WTC11 (cell line): Measurements from ENCODE around the gene TSPAN9. TPM values are rescaled to one million over a fixed set of nuclear protein-coding genes. Genes with fewer than 3 reads are reported as not detected.
"Not testable (repeated sequence)": the region's sequence is repeated elsewhere in the genome, so short reads cannot be mapped to it uniquely, and the experiment has no call there.

Experiments used
- ATAC-seq: fragments of 200-7000 bp; cut with Tn5 transposase; 2 replicates; pipeline ENCODE4 v1.10.0; 2021; ENCODE audit warnings: mild to moderate bottlenecking, moderate library complexity
- CTCF ChIA-PET: fragments of 300-600 bp; sonication (Branson Sonifier 250); formaldehyde crosslinking; loops from one replicate; lab custom pipeline; 2021; ENCODE audit warnings: antibody characterized with exemption; lab: Charles Lee
- POLR2A ChIA-PET: fragments of 350-600 bp; sonication (Branson Sonifier 250); formaldehyde crosslinking; loops from one replicate; lab custom pipeline; 2021; ENCODE audit warnings: antibody characterized with exemption; lab: Charles Lee
- DNase-seq: peaks from one replicate; pipeline ENCODE4 v3.0.0; 2021; ENCODE audit warnings: low spot score
- H3K27ac Mint-ChIP-seq: 2 replicates; pipeline ENCODE4 v1.8.0; 2021; ENCODE audit warnings: mixed read lengths
- H3K27me3 Mint-ChIP-seq: 2 replicates; pipeline ENCODE4 v1.8.0; 2021; ENCODE audit warnings: low read depth, mild to moderate bottlenecking, moderate library complexity, mixed read lengths
- H3K36me3 Mint-ChIP-seq: 2 replicates; pipeline ENCODE4 v1.8.0; 2021; ENCODE audit warnings: mixed read lengths
- H3K4me1 Mint-ChIP-seq: 2 replicates; pipeline ENCODE4 v1.8.0; 2022; ENCODE audit warnings: mixed read lengths
- H3K4me3 Mint-ChIP-seq: 2 replicates; pipeline ENCODE4 v1.8.0; 2021; ENCODE audit warnings: mild to moderate bottlenecking, moderate library complexity, mixed read lengths
- H3K9me3 Mint-ChIP-seq: 2 replicates; pipeline ENCODE4 v1.8.0; 2021; ENCODE audit warnings: mixed read lengths
- AFF4 ChIP-seq: sonication (generic); formaldehyde crosslinking; IDR thresholded peaks from 2 replicates; pipeline ENCODE4 v1.8.1; 2023; ENCODE audit warnings: mild to moderate bottlenecking, missing genetic modification reagents, borderline replicate concordance
- ARID4B ChIP-seq: sonication (generic); formaldehyde crosslinking; IDR thresholded peaks from 2 replicates; pipeline ENCODE4 v1.8.0; 2023; ENCODE audit warnings: missing genetic modification reagents, mild to moderate bottlenecking, borderline replicate concordance
- ATF6 ChIP-seq: sonication (generic); formaldehyde crosslinking; IDR thresholded peaks from 2 replicates; pipeline ENCODE4 v1.8.1; 2023; ENCODE audit warnings: mild to moderate bottlenecking, missing genetic modification reagents
- CREB1 ChIP-seq: sonication (generic); formaldehyde crosslinking; IDR thresholded peaks from 2 replicates; pipeline ENCODE4 v1.8.0; 2023; ENCODE audit warnings: mild to moderate bottlenecking, missing genetic modification reagents
- CREM ChIP-seq: sonication (generic); formaldehyde crosslinking; IDR thresholded peaks from 2 replicates; pipeline ENCODE4 v1.8.1; 2022; ENCODE audit warnings: mild to moderate bottlenecking, missing genetic modification reagents, moderate library complexity
- FOXJ3 ChIP-seq: sonication (generic); formaldehyde crosslinking; IDR thresholded peaks from 2 replicates; pipeline ENCODE4 v1.9.0; 2021; ENCODE audit warnings: missing genetic modification reagents, mild to moderate bottlenecking, borderline replicate concordance
- MXD4 ChIP-seq: fragments of 250-450 bp; sonication (Bioruptor Pico); IDR thresholded peaks from 2 replicates; pipeline ENCODE4 v1.8.0; 2021; ENCODE audit warnings: mild to moderate bottlenecking, moderate library complexity, borderline replicate concordance
- SP1 ChIP-seq: sonication (generic); formaldehyde crosslinking; conservative IDR thresholded peaks from 2 replicates; pipeline ENCODE4 v1.8.1; 2022; ENCODE audit warnings: missing genetic modification reagents
- TCF7 ChIP-seq: sonication (generic); formaldehyde crosslinking; IDR thresholded peaks from 2 replicates; pipeline ENCODE4 v1.8.0; 2022; ENCODE audit warnings: mild to moderate bottlenecking, low read depth, missing genetic modification reagents, moderate library complexity
- ZNF121 ChIP-seq: sonication (generic); formaldehyde crosslinking; IDR thresholded peaks from 2 replicates; pipeline ENCODE4 v1.8.0; 2023; ENCODE audit warnings: missing genetic modification reagents
- ZNF263 ChIP-seq: sonication (generic); formaldehyde crosslinking; IDR thresholded peaks from 2 replicates; pipeline ENCODE4 v1.8.1; 2022; ENCODE audit warnings: low read depth, mild to moderate bottlenecking, moderate library complexity, missing genetic modification reagents
- ZNF281 ChIP-seq: sonication (generic); formaldehyde crosslinking; IDR thresholded peaks from 2 replicates; pipeline ENCODE4 v1.8.0; 2023; ENCODE audit warnings: mild to moderate bottlenecking, missing genetic modification reagents
- total RNA-seq: library from RNA; stranded (reverse); gene quantifications from 3 replicates; pipeline ENCODE4 v1.2.3, GENCODE V29; 2021
- TF ChIP-seq, protein P1 (sequence below): fragments of 250-450 bp; sonication (Bioruptor Pico); IDR thresholded peaks from 2 replicates; pipeline ENCODE4 v1.9.0; 2021; ENCODE audit warnings: moderate library complexity, mild to moderate bottlenecking, inconsistent platforms, borderline replicate concordance

Gene TSPAN9
- total RNA-seq, 1 experiment from 2014 or later, result 27.6 TPM

- ATAC-seq, result no peak
- H3K27me3 Mint-ChIP-seq, result peaks cover 2% of the 10 kb centered on the region; the same call in 1 of the 2 replicates
- no peak overlapping the region for H3K27ac Mint-ChIP-seq
- DNase-seq, result no peak
- peaks cover 14% of the 10 kb centered on the region for H3K9me3 Mint-ChIP-seq
- ChIA-PET POLR2A (no interaction called here), CTCF (interaction anchor here (1.1 to 2.9 kb wide), 3 partner anchors 9 to 20 kb away, joined by 3 to 12 read pairs (median 11); no protein-coding TSS in a partner anchor)
- peaks cover 18% of the 10 kb centered on the region for H3K4me1 Mint-ChIP-seq
- H3K4me3 Mint-ChIP-seq, result no peak overlapping the region
- TF ChIP-seq AFF4 (CRISPR knock-in tag) (no peak), MXD4 (CRISPR knock-in tag) (no peak), CREM (no peak), SP1 (CRISPR knock-in tag) (no peak), ZNF263 (CRISPR knock-in tag) (no peak)
- peaks cover 11% of the 10 kb centered on the region for H3K36me3 Mint-ChIP-seq
Observed at GRCh38 chr12:3061501-3062215, 15.5 kb upstream of the TSPAN9 start.

DNA sequence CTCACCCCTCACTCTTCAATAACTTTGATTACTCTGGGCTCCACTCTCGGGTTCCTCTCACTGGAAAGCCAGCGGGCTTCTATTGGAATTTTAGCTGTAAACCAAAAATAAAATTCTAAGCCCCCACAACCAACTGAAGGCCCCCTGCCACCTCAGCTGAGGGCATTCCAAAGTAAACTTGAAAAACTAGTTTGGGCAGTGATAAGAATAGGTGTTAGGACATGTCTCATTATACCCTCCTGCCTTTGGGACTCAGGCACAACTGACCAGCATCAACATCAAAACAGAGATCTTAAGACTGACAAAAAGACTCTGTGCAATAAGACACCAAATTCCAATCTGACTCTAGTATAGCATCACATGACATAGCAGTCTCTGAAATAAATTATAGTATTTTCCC is 11.9 kb upstream of the TSPAN9 start:
- Mint-ChIP-seq H3K36me3 (peaks cover 11% of the 10 kb centered on the region), H3K9me3 (peaks cover 14% of the 10 kb centered on the region), H3K4me3 (peak overlapping the region; percentile 5; the same call in 1 of the 2 replicates), H3K4me1 (peaks cover 22% of the 10 kb centered on the region), H3K27ac (no peak overlapping the region), H3K27me3 (peaks cover 2% of the 10 kb centered on the region)
- peak; percentile 1 for DNase-seq
- ChIA-PET POLR2A (no interaction called here), CTCF (interaction anchor here (0.8 to 1.9 kb wide), 3 partner anchors 8 to 219 kb away, joined by 3 to 7 read pairs (median 3); no protein-coding TSS in a partner anchor)
- TF ChIP-seq ZNF281 (CRISPR knock-in tag) (no peak), ZNF121 (CRISPR knock-in tag) (no peak), TCF7 (CRISPR knock-in tag) (no peak), ATF6 (no peak), ARID4B (no peak), MXD4 (CRISPR knock-in tag) (no peak), CREB1 (CRISPR knock-in tag) (no peak), FOXJ3 (CRISPR knock-in tag) (no peak)
- TF ChIP-seq, protein P1, sequence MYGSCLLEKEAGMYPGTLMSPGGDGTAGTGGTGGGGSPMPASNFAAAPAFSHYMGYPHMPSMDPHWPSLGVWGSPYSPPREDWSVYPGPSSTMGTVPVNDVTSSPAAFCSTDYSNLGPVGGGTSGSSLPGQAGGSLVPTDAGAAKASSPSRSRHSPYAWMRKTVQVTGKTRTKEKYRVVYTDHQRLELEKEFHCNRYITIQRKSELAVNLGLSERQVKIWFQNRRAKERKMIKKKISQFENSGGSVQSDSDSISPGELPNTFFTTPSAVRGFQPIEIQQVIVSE (CRISPR knock-in tag), result no peak
- ATAC-seq, result no peak

DNA sequence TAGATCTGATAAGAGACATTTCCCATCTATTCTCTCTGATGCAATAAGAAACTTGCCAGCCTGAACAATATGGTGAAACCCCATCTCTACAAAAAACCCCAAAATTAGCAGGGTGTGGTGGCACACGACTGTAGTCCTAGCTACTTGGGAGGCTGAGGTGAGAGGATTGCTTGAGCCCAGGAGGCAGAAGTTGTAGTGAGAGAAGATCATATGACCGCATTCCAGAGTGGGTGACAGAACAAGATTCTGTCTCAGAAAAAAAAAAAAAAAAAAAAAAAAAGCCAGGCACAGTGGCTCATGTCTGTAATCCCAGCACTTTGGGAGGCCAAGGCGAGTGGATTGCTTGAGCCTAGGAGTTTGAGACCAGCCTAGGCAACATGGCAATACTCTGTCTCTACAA is 11.3 kb upstream of the TSPAN9 start:
- Mint-ChIP-seq H3K9me3 (peaks cover 14% of the 10 kb centered on the region), H3K36me3 (peaks cover 11% of the 10 kb centered on the region), H3K4me1 (peaks cover 22% of the 10 kb centered on the region)
- POLR2A ChIA-PET, DNase-seq, ATAC-seq, H3K27me3 Mint-ChIP-seq, H3K27ac Mint-ChIP-seq, H3K4me3 Mint-ChIP-seq: not testable (repeated sequence)
- CTCF ChIA-PET, result interaction anchor here (0.6 to 1.9 kb wide), 4 partner anchors 24 to 542 kb away, joined by 3 to 7 read pairs (median 3); no protein-coding TSS in a partner anchor
